CD1c-positive myeloid dendritic cell (primary cell): ENCODE measurements around the gene CLDN11.

Experiments used
- DNase-seq: peaks from one replicate; pipeline ENCODE4 v3.0.0-alpha.2; 2016; ENCODE audit errors: extremely low spot score

Gene CLDN11

GRCh38 chr3:170418422-170419398 lies at the start of gene CLDN11:
CLDN11 (plus strand) TSS chr3:170418868; CDS start chr3:170419067, 199 bp downstream.
- no peak for DNase-seq

- DNase-seq, result no peak
These were observed 49.7 kb upstream of the CLDN11 start for GRCh38 chr3:170368921-170369320.

- DNase-seq, result no peak
These were observed 46.3 kb upstream of the CLDN11 start for GRCh38 chr3:170372190-170372879.

GRCh38 chr3:170383567-170383966 lies 35.1 kb upstream of the CLDN11 start:
- DNase-seq, result no peak

- DNase-seq, result no peak
These were observed 32.2 kb upstream of the CLDN11 start for GRCh38 chr3:170386468-170386867.

GRCh38 chr3:170387950-170388349 lies 30.7 kb upstream of the CLDN11 start:
- peak; percentile 22 for DNase-seq

- no peak for DNase-seq
These were observed 27.6 kb upstream of the CLDN11 start for GRCh38 chr3:170391108-170391507.

GRCh38 chr3:170397685-170398084 lies 21.0 kb upstream of the CLDN11 start:
- DNase-seq, result no peak

GRCh38 chr3:170405101-170405500 lies 13.6 kb upstream of the CLDN11 start:
- DNase-seq, result no peak

- peak; percentile 6 for DNase-seq
These were observed 8.1 kb upstream of the CLDN11 start for GRCh38 chr3:170410428-170411029.

GRCh38 chr3:170413291-170413690 lies 5.4 kb upstream of the CLDN11 start:
- no peak for DNase-seq

GRCh38 chr3:170414202-170414663 lies 4.4 kb upstream of the CLDN11 start:
- peak; percentile 66 for DNase-seq

- DNase-seq, result no peak
These were observed 1.6 kb upstream of the CLDN11 start for GRCh38 chr3:170417090-170417489.

GRCh38 chr3:170419557-170420087 lies 954 bp downstream of the CLDN11 start:
- no peak for DNase-seq

- DNase-seq, result no peak
These were observed 1.7 kb downstream of the CLDN11 start for GRCh38 chr3:170420307-170420821.

- no peak for DNase-seq
These were observed 2.5 kb downstream of the CLDN11 start for GRCh38 chr3:170421111-170421641.

- no peak for DNase-seq
These were observed 3.1 kb downstream of the CLDN11 start for GRCh38 chr3:170421758-170422157.

- no peak for DNase-seq
These were observed 4.4 kb downstream of the CLDN11 start for GRCh38 chr3:170423001-170423615.

GRCh38 chr3:170424879-170425278 lies 6.2 kb downstream of the CLDN11 start:
- DNase-seq, result no peak

GRCh38 chr3:170425491-170426239 lies 7.0 kb downstream of the CLDN11 start:
- no peak for DNase-seq
